ENCODE measurements around the gene PTCH2.
A peak's percentile ranks its signal among the peaks of the same experiment; 100 is the strongest.
"Not testable (repeated sequence)": the region's sequence is repeated elsewhere in the genome, so short reads cannot be mapped to it uniquely, and the experiment has no call there.

Gene PTCH2

DNA sequence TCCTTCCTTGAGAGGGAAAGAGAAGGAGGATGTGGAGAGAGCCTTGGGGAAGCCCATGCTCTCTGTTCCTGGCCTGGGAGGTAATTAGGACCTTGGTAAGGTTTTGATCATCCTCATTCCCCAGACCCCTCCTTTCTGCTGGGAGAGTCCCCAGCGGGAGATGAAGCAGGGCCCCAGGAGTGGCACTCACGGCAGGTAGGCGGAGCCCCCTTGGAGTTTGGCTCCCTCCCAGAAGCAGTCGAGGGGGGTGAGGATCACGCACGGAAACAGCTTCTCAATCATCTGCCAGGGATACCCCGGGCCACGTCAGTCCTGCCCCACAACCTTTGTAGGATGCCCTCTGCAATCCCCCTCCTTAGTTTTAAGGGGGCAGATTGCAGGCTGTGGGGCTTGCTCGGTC, 11.5 kb downstream of the PTCH2 start:
- no peak overlapping the region for H3K4me3 ChIP-seq (ENCODE audit: low read length)
- no peak for TF ChIP-seq ZNF274 (IDR thresholded peaks at IDR 0.05; ENCODE audit: low read depth, low read length)

DNA sequence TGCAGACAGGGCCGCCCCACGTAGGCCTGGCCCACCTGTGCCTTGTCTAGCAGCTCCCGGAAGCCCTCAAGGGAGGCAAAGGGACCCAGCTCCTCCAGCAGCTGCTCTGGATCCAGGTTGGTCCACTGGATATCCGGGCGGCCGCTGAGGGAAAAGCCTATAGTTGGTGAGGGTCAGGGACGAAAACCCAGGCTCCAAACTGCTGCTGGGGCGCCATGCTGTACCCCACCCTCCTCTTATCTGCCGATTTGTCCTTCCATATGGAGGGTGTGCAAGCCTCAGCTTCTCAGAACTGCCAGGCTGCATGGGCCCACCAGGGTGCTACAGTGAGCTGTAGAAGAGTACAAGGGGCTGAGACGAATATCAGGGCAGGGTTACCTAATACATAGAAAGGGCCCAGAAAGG, 12.2 kb downstream of the PTCH2 start:
- no peak for TF ChIP-seq ZNF274 (IDR thresholded peaks at IDR 0.05; ENCODE audit: low read depth, low read length)
- no peak overlapping the region for H3K4me3 ChIP-seq (ENCODE audit: low read length)

- no peak; the same call in 1 of the 2 replicates for TF ChIP-seq ZNF274 (IDR thresholded peaks at IDR 0.05; ENCODE audit: low read depth, low read length)
- no peak overlapping the region for H3K4me3 ChIP-seq (ENCODE audit: low read length)
Observed at GRCh38 chr1:44829506-44830384, 13.3 kb downstream of the PTCH2 start.

DNA sequence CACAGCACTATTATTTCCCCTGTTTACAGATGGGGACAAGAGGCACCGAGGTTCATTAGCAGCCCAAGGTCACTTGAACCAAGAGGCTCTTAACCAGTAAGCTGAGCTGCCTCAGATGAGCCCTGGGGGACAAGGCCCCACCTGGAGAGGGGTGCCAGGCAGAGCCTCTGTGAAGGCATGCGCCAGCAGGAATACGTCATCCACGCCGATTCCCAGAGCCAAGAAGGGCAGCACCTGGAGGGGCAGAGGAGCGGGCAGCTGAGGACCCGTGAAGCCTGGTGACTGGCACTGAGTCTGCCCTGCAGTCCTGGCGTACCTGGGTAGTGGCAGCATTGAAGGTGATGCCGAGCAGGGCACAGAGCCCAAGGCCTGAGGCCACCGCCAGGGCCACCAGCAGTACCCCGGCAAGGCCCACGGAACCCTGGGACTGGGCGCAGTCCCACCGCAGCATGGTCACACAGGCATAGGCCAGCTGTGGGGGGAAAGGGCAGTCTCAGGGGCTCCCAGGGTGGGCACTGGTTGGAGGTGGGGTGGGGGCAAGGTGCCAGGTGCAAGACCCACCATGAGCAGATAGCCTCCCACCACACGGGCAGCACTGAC, 14.1 kb downstream of the PTCH2 start:
- TF ChIP-seq ZNF274 (IDR thresholded peaks at IDR 0.05; ENCODE audit: low read depth, low read length) = no peak
- H3K4me3 ChIP-seq (ENCODE audit: low read length) = no peak overlapping the region

GRCh38 chr1:44828003-44828651, 14.9 kb downstream of the PTCH2 start:
- no peak overlapping the region for H3K4me3 ChIP-seq (ENCODE audit: low read length)
- TF ChIP-seq ZNF274 (IDR thresholded peaks at IDR 0.05; ENCODE audit: low read depth, low read length) = no peak

DNA sequence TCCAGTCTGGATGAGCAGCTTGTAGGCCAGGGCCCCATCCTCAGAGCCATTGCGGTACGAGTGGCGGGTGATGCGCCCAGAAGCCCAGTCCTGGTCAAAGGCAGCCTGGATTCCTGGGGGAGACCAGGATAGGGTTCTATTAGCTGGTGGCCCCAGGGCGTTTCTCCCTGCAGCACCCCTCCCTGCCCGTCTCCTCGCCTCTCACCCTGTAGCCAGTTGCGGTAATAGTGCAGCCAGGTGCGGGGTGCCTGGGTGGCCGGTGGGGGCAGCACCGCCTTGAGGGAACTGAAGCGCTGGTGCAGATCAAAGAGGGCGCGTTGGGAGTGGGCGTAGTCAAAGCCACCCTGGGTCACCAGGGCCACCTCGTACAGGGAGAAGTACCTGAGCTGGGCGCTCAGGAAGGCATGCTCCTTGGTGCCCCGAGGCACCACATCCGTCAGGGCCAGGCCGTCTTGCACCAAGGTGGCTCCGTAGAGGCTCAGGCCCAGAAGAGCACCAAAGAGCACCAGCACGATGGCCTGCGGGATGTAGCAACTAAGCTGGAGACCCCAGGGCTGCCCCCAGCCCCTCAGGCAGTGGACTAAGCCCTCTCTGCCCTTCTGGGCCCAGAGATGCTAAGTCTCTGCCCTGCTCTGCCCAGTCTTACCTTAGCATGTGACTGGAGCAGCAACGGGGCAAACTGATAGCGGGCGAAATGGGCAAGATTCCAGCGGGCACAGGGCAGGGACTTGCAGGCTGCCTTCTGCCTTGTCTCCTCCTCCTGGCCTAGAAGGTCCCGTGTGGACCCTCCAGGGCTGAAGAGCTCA, 15.7 kb downstream of the PTCH2 start:
- TF ChIP-seq ZNF274 (IDR thresholded peaks at IDR 0.05; ENCODE audit: low read depth, low read length) = no peak
- no peak overlapping the region for H3K4me3 ChIP-seq (ENCODE audit: low read length)

- no peak for TF ChIP-seq ZNF274 (IDR thresholded peaks at IDR 0.05; ENCODE audit: low read depth, low read length)
- no peak overlapping the region for H3K4me3 ChIP-seq (ENCODE audit: low read length)
Observed at GRCh38 chr1:44826375-44827196, 16.5 kb downstream of the PTCH2 start.

DNA sequence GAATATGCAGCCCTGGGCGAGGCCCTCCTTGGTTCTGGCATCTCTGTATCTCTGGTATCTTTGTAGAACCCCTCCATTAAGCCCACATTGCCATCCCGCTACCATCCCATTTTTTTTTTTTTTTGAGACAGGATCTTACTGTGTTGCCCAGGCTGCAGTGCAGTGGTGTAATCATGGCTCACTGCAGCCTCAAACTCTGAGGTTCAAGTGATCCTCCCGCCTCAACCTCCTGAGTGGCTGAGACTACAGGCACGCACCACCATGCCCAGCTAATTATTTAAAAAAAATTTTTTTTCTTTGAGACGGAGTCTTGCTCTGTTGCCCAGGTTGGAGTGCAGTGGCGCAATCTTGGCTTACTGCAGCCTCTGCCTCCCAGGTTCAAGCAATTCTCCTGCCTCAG, 18.7 kb downstream of the PTCH2 start:
- H3K4me3 ChIP-seq (ENCODE audit: low read length) = not testable (repeated sequence)

GRCh38 chr1:44822981-44823451, 20.0 kb downstream of the PTCH2 start:
- no peak for TF ChIP-seq ZNF274 (IDR thresholded peaks at IDR 0.05; ENCODE audit: low read depth, low read length)
- H3K4me3 ChIP-seq (ENCODE audit: low read length) = no peak overlapping the region

- H3K4me3 ChIP-seq (ENCODE audit: low read length) = no peak overlapping the region
- TF ChIP-seq ZNF274 (IDR thresholded peaks at IDR 0.05; ENCODE audit: low read depth, low read length) = no peak
Observed at GRCh38 chr1:44822131-44822701, 20.8 kb downstream of the PTCH2 start.

GRCh38 chr1:44821240-44821715, 21.8 kb downstream of the PTCH2 start:
- TF ChIP-seq ZNF274 (IDR thresholded peaks at IDR 0.05; ENCODE audit: low read depth, low read length) = no peak
- no peak overlapping the region for H3K4me3 ChIP-seq (ENCODE audit: low read length)

- no peak for TF ChIP-seq ZNF274 (IDR thresholded peaks at IDR 0.05; ENCODE audit: low read depth, low read length)
- H3K4me3 ChIP-seq (ENCODE audit: low read length) = peak overlapping the region; percentile 46; the same call in 1 of the 2 replicates
Observed at GRCh38 chr1:44820328-44821239, 22.5 kb downstream of the PTCH2 start.
